DMS 273 (cell line): ENCODE data around the gene OR3A2.
A peak's percentile ranks its signal among the peaks of the same experiment; 100 is the strongest.
"Not testable (repeated sequence)": the region's sequence is repeated elsewhere in the genome, so short reads cannot be mapped to it uniquely, and the experiment has no call there.

ENCODE experiments used
- DNase-seq: peaks from one replicate; lab custom pipeline; 2025; ENCODE audit not compliant: unreplicated experiment; lab: John Stamatoyannopoulos, UW

Gene OR3A2

GRCh38 chr17:3385869-3386816 is at the start of gene OR3A2:
Gene OR3A2 (minus strand): TSS chr17:3386308.
- no peak for DNase-seq

- no peak for DNase-seq
Measured at GRCh38 chr17:3433741-3434140, 47.6 kb upstream of the OR3A2 start, which contains the start of gene OR1E2. Gene OR1E2 (minus strand): TSS chr17:3433841. CDS start chr17:3433841, 0 bp downstream.

- DNase-seq, result peak; percentile 1
Measured at GRCh38 chr17:3433215-3433614, 47.1 kb upstream of the OR3A2 start.

- DNase-seq, result no peak
Measured at GRCh38 chr17:3418222-3418621, 32.1 kb upstream of the OR3A2 start.

GRCh38 chr17:3415610-3416009 is 29.5 kb upstream of the OR3A2 start:
- DNase-seq, result no peak

- not testable (repeated sequence) for DNase-seq
Measured at GRCh38 chr17:3412216-3412615, 26.1 kb upstream of the OR3A2 start.

- DNase-seq, result no peak
Measured at GRCh38 chr17:3411070-3411469, 25.0 kb upstream of the OR3A2 start, which contains the start of gene OR3A3. Gene OR3A3 (plus strand): TSS chr17:3411370.

- not testable (repeated sequence) for DNase-seq
Measured at GRCh38 chr17:3403856-3404255, 17.7 kb upstream of the OR3A2 start.

- no peak for DNase-seq
Measured at GRCh38 chr17:3401786-3402185, 15.7 kb upstream of the OR3A2 start.

GRCh38 chr17:3400055-3400454 is 13.9 kb upstream of the OR3A2 start:
- no peak for DNase-seq

- DNase-seq, result no peak
Measured at GRCh38 chr17:3398310-3398709, 12.2 kb upstream of the OR3A2 start, which contains the start of gene OR1E1. Gene OR1E1 (minus strand): TSS chr17:3398410. CDS start chr17:3398410, 0 bp downstream.

- not testable (repeated sequence) for DNase-seq
Measured at GRCh38 chr17:3397801-3398200, 11.7 kb upstream of the OR3A2 start.

- no peak for DNase-seq
Measured at GRCh38 chr17:3389791-3390190, 3.7 kb upstream of the OR3A2 start.

- no peak for DNase-seq
Measured at GRCh38 chr17:3381957-3382356, 4.2 kb downstream of the OR3A2 start.

- DNase-seq, result no peak
Measured at GRCh38 chr17:3378321-3378720, 7.8 kb downstream of the OR3A2 start.

- not testable (repeated sequence) for DNase-seq
Measured at GRCh38 chr17:3371167-3371566, 14.9 kb downstream of the OR3A2 start.

- DNase-seq, result not testable (repeated sequence)
Measured at GRCh38 chr17:3342782-3343181, 43.3 kb downstream of the OR3A2 start.

- no peak for DNase-seq
Measured at GRCh38 chr17:3335876-3336275, 50.2 kb downstream of the OR3A2 start.

GRCh38 chr17:3318336-3318735 is 67.8 kb downstream of the OR3A2 start:
- no peak for DNase-seq

GRCh38 chr17:3316836-3317235 is 69.3 kb downstream of the OR3A2 start:
- no peak for DNase-seq

GRCh38 chr17:3308603-3309002 is 77.5 kb downstream of the OR3A2 start:
- DNase-seq, result no peak

- DNase-seq, result no peak
Measured at GRCh38 chr17:3298260-3298659, 87.8 kb downstream of the OR3A2 start, which contains the start of gene OR3A1. Gene OR3A1 (minus strand): TSS chr17:3298360. CDS start chr17:3292582, 5,778 bp downstream.
